Measurements from ENCODE around the gene SERPINB6. TPM values are rescaled to one million over a fixed set of nuclear protein-coding genes. Genes with fewer than 3 reads are reported as not detected.
A peak's percentile ranks its signal among the peaks of the same experiment; 100 is the strongest.

The SERPINB6 gene
- total and polyA plus RNA-seq, 9 of the 15 experiments (the other 6 are each of a cell fraction or from before 2014, with no cell fraction given) = 86.6 to 211 (median 143) TPM

DNA sequence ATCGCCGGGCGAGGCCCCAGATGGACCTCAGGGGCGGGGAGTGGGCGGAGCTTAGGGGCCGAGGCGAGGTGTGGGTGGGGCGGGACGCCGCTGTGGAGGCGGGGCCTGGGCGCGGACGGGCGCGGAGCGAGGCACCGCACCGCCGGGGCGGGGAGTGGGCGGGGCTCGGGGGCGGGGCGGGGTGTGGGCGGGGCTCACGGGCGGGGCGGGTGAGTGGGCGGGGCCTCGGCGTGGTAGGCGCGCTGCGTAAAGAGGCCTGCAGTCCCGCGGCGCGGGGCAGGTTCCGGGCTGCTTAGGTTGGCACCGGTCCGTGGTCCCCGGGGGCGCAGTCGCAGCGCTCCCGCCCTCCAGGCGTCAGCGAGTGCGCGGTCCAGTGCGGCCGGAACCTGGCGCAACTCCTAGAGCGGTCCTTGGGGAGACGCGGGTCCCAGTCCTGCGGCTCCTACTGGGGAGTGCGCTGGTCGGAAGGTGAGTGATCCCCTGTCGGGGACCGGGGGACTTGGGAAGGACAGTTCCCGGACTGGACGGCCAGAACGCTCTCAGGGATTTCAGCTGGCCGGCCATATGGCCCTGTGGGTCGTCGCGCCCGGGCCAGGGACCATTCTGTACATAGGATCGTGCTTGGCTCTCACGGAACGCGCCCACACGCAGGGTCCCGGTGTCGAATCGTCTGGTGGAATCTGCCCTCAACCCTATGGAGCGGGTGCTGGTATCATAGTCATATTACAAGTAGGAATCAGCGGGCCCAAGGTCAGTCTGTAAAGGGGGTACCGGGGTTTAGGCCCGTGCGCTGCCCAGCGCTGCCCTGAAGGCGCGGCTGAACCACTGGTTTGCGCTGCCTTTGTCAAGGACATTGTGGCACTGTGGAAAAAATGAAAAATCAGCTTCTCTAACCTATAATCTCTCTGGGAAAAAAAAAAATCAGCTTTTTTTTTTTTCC, 28.5 kb upstream of the SERPINB6 start, which contains the start of gene NQO2 (continued):
- no peak for TF ChIP-seq ZNF668 (CRISPR knock-in tag; IDR thresholded peaks at IDR 0.05)
- TF ChIP-seq, protein P1, sequence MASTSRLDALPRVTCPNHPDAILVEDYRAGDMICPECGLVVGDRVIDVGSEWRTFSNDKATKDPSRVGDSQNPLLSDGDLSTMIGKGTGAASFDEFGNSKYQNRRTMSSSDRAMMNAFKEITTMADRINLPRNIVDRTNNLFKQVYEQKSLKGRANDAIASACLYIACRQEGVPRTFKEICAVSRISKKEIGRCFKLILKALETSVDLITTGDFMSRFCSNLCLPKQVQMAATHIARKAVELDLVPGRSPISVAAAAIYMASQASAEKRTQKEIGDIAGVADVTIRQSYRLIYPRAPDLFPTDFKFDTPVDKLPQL (IDR thresholded peaks at IDR 0.05; ENCODE audit: extremely low read depth, insufficient read length) = no peak
- peak; percentile 48; the same call in 1 of the 2 replicates for TF ChIP-seq RNF2 (IDR thresholded peaks at IDR 0.05)
- TF ChIP-seq, protein P2, sequence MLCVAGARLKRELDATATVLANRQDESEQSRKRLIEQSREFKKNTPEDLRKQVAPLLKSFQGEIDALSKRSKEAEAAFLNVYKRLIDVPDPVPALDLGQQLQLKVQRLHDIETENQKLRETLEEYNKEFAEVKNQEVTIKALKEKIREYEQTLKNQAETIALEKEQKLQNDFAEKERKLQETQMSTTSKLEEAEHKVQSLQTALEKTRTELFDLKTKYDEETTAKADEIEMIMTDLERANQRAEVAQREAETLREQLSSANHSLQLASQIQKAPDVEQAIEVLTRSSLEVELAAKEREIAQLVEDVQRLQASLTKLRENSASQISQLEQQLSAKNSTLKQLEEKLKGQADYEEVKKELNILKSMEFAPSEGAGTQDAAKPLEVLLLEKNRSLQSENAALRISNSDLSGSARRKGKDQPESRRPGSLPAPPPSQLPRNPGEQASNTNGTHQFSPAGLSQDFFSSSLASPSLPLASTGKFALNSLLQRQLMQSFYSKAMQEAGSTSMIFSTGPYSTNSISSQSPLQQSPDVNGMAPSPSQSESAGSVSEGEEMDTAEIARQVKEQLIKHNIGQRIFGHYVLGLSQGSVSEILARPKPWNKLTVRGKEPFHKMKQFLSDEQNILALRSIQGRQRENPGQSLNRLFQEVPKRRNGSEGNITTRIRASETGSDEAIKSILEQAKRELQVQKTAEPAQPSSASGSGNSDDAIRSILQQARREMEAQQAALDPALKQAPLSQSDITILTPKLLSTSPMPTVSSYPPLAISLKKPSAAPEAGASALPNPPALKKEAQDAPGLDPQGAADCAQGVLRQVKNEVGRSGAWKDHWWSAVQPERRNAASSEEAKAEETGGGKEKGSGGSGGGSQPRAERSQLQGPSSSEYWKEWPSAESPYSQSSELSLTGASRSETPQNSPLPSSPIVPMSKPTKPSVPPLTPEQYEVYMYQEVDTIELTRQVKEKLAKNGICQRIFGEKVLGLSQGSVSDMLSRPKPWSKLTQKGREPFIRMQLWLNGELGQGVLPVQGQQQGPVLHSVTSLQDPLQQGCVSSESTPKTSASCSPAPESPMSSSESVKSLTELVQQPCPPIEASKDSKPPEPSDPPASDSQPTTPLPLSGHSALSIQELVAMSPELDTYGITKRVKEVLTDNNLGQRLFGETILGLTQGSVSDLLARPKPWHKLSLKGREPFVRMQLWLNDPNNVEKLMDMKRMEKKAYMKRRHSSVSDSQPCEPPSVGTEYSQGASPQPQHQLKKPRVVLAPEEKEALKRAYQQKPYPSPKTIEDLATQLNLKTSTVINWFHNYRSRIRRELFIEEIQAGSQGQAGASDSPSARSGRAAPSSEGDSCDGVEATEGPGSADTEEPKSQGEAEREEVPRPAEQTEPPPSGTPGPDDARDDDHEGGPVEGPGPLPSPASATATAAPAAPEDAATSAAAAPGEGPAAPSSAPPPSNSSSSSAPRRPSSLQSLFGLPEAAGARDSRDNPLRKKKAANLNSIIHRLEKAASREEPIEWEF (CRISPR knock-in tag; IDR thresholded peaks at IDR 0.05) = no peak
- TF ChIP-seq ZNF408 (CRISPR knock-in tag; IDR thresholded peaks at IDR 0.05; ENCODE audit: low read depth) = no peak
- TF ChIP-seq GABPB2 (CRISPR knock-in tag; conservative IDR thresholded peaks at IDR 0.05) = no peak
- no peak for TF ChIP-seq RBM25 (IDR thresholded peaks at IDR 0.05; ENCODE audit: low read depth, low read length, severe bottlenecking)
- no peak; the same call in none of the 2 replicates for TF ChIP-seq SP1 (CRISPR knock-in tag; IDR thresholded peaks at IDR 0.05)
- TF ChIP-seq ETV6 (IDR thresholded peaks at IDR 0.05; ENCODE audit: borderline replicate concordance in 1 of 2, low read depth in 2 of 2, low read length in 1 of 2) = no peak
- TF ChIP-seq ETV6 (CRISPR knock-in tag; IDR thresholded peaks at IDR 0.05; ENCODE audit: borderline replicate concordance) = no peak
- TF ChIP-seq, protein P3, sequence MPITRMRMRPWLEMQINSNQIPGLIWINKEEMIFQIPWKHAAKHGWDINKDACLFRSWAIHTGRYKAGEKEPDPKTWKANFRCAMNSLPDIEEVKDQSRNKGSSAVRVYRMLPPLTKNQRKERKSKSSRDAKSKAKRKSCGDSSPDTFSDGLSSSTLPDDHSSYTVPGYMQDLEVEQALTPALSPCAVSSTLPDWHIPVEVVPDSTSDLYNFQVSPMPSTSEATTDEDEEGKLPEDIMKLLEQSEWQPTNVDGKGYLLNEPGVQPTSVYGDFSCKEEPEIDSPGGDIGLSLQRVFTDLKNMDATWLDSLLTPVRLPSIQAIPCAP (CRISPR knock-in tag; IDR thresholded peaks at IDR 0.05; ENCODE audit: borderline replicate concordance) = no peak
- no peak for TF ChIP-seq DDX20 (tag; IDR thresholded peaks at IDR 0.05; ENCODE audit: low read depth)
- TF ChIP-seq CBX3 (IDR thresholded peaks at IDR 0.05; ENCODE audit: borderline replicate concordance in 1 of 2, low read length in 2 of 2) = no peak
- TF ChIP-seq ZNF764 (CRISPR knock-in tag; IDR thresholded peaks at IDR 0.05; ENCODE audit: low read depth) = no peak
- TF ChIP-seq MECOM (CRISPR knock-in tag; IDR thresholded peaks at IDR 0.05) = no peak
- TF ChIP-seq CREM (IDR thresholded peaks at IDR 0.05; ENCODE audit: low read depth) = peak; percentile 32; the same call in 1 of the 2 replicates
- no peak for TF ChIP-seq NELFE (IDR thresholded peaks at IDR 0.05; ENCODE audit: insufficient read depth, insufficient read length)
- TF ChIP-seq CREBBP (IDR thresholded peaks at IDR 0.05; ENCODE audit: low read depth, low read length) = no peak
- peak; percentile 48; the same call in 1 of the 2 replicates for TF ChIP-seq ETV1 (tag; conservative IDR thresholded peaks at IDR 0.05; ENCODE audit: low read depth)
- TF ChIP-seq ZNF175 (CRISPR knock-in tag; IDR thresholded peaks at IDR 0.05; ENCODE audit: low read depth) = no peak

Data from K562 (cell line).